ENCODE measurements around the gene FBXL12.
"Not testable (repeated sequence)": the region's sequence is repeated elsewhere in the genome, so short reads cannot be mapped to it uniquely, and the experiment has no call there.

FBXL12 gene

GRCh38 chr19:9847087-9847671 lies 28.3 kb upstream of the FBXL12 start:
- no peak overlapping the region for H3K27ac ChIP-seq
- TF ChIP-seq CTCF (conservative IDR thresholded peaks at IDR 0.05) (no peak; the same call in 1 of the 2 replicates), ZFX (IDR thresholded peaks at IDR 0.05) (no peak)

- not testable (repeated sequence) for H3K27ac ChIP-seq
Observed at GRCh38 chr19:9843626-9844273, 24.9 kb upstream of the FBXL12 start.

- TF ChIP-seq ZFX (IDR thresholded peaks at IDR 0.05) (no peak), CTCF (conservative IDR thresholded peaks at IDR 0.05) (no peak)
Observed at GRCh38 chr19:9842834-9843625, 24.2 kb upstream of the FBXL12 start.

DNA sequence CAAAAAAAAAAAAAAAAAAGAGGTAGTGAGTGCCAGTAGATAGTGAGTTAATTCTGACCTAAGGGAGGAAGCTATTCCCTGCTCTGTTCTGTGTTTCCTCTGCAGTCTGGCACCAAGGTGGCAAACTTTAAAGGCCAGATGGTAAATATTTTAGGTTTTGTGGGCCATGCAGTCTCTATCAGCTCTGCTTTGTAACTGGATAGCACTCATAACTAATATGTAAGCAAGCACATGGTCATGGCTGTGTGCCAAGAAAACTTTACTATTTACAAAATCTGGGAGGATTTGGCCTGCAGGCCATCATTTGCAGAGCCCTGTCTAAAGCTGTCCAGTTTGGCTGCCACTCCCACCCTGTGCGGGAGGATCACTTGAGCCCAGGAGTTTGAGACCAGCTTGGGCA lies 20.5 kb upstream of the FBXL12 start:
- TF ChIP-seq ZFX (IDR thresholded peaks at IDR 0.05) (no peak), CTCF (conservative IDR thresholded peaks at IDR 0.05) (no peak)
- H3K27ac ChIP-seq, result peak overlapping the region; percentile 37

More at GRCh38 chr19:9842834-9843625, 24.2 kb upstream of the FBXL12 start:
- no peak overlapping the region for H3K27ac ChIP-seq

- TF ChIP-seq CTCF (conservative IDR thresholded peaks at IDR 0.05) (no peak), ZFX (IDR thresholded peaks at IDR 0.05) (no peak)
- peak overlapping the region; percentile 37 for H3K27ac ChIP-seq
Observed at GRCh38 chr19:9838324-9838723, 19.4 kb upstream of the FBXL12 start.

DNA sequence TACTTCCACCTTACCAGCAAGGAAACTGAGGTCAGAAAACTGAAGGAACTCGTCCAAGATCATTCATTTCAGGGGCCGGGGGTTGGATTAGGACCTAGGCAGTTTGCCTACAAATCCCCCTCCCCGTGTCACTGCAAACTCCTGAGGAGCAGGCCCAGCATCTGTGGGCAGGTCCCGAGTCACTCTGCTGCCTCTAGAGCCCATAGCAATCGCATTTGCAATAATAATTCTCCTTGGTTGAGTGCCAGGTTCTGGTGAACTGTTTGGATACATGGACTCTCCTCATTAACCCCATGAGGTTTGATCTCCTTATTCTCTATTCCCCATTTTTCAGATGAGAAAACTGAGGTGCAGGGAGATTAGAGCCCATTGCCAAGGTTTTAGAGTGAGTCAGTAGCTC lies 17.1 kb upstream of the FBXL12 start:
- no peak for TF ChIP-seq ZFX (IDR thresholded peaks at IDR 0.05)
- no peak for TF ChIP-seq CTCF (conservative IDR thresholded peaks at IDR 0.05)
- peak overlapping the region; percentile 81 for H3K27ac ChIP-seq

DNA sequence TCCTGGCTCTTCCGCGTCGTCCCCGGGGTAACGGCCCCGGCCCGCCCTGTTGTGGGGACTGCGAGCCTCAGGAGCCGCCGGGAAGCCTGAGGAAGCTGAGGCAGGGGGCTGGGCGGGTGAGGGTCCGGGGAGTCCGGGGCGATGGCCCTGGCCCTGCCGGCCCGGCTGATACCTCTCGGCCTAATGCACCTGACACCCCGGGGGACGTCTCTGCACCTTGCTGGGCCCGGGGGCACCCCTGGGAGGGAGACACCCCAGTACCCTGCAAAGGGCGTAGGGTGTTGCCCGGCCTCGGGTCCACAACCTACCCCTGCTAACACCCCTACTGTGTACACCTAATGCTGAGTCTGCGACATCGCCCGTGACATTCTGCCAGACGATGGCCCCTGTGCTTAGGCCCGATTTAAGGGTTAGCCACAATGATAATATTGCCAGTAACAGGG lies 16.6 kb upstream of the FBXL12 start:
- TF ChIP-seq ZFX (IDR thresholded peaks at IDR 0.05) (peak; percentile 41; the same call in 1 of the 2 replicates), CTCF (conservative IDR thresholded peaks at IDR 0.05) (no peak)
- peak overlapping the region; percentile 81 for H3K27ac ChIP-seq
